HG02763 (cell line): ENCODE data around the gene KRT17.
"Not testable (repeated sequence)": the region's sequence is repeated elsewhere in the genome, so short reads cannot be mapped to it uniquely, and the experiment has no call there.

Experiments used
- ATAC-seq: cut with Tn5 transposase; IDR thresholded peaks from one replicate; pipeline ENCODE4 v1.9.1; 2021; ENCODE audit warnings: mild to moderate bottlenecking, moderate library complexity; ENCODE audit not compliant: unreplicated experiment

The KRT17 gene

GRCh38 chr17:41621435-41621817 is 2.9 kb downstream of the KRT17 start:
- ATAC-seq, result not testable (repeated sequence)

- ATAC-seq, result no peak
Measured at GRCh38 chr17:41620583-41621434, 3.6 kb downstream of the KRT17 start.

GRCh38 chr17:41619927-41620582 is 4.3 kb downstream of the KRT17 start:
- not testable (repeated sequence) for ATAC-seq

- ATAC-seq, result no peak
Measured at GRCh38 chr17:41619036-41619926, 5.1 kb downstream of the KRT17 start.

- no peak for ATAC-seq
Measured at GRCh38 chr17:41618341-41619035, 5.9 kb downstream of the KRT17 start.

GRCh38 chr17:41617698-41618097 is 6.7 kb downstream of the KRT17 start:
- ATAC-seq, result no peak

- no peak for ATAC-seq
Measured at GRCh38 chr17:41617136-41617535, 7.2 kb downstream of the KRT17 start.

- not testable (repeated sequence) for ATAC-seq
Measured at GRCh38 chr17:41616486-41616885, 7.9 kb downstream of the KRT17 start.

- no peak for ATAC-seq
Measured at GRCh38 chr17:41615454-41615853, 8.9 kb downstream of the KRT17 start.

GRCh38 chr17:41614767-41615166 is 9.6 kb downstream of the KRT17 start:
- ATAC-seq, result not testable (repeated sequence)

- ATAC-seq, result no peak
Measured at GRCh38 chr17:41614098-41614497, 10.3 kb downstream of the KRT17 start.

- no peak for ATAC-seq
Measured at GRCh38 chr17:41613277-41614082, 10.9 kb downstream of the KRT17 start.

GRCh38 chr17:41612376-41613160 is 11.8 kb downstream of the KRT17 start, which contains the start of gene KRT16:
TSS of gene KRT16 (minus strand) at chr17:41612767. CDS start at chr17:41612688, 79 bp downstream.
- not testable (repeated sequence) for ATAC-seq

- ATAC-seq, result no peak
Measured at GRCh38 chr17:41610965-41611640, 13.3 kb downstream of the KRT17 start.

GRCh38 chr17:41610061-41610517 is 14.3 kb downstream of the KRT17 start:
- ATAC-seq, result not testable (repeated sequence)

GRCh38 chr17:41606930-41607329 is 17.4 kb downstream of the KRT17 start:
- ATAC-seq, result not testable (repeated sequence)

GRCh38 chr17:41602524-41602923 is 21.9 kb downstream of the KRT17 start:
- ATAC-seq, result no peak

GRCh38 chr17:41600318-41600717 is 24.1 kb downstream of the KRT17 start:
- no peak for ATAC-seq
